LoVo (cell line): ENCODE data around the gene FBXL17.
"Not testable (repeated sequence)": the region's sequence is repeated elsewhere in the genome, so short reads cannot be mapped to it uniquely, and the experiment has no call there.

ENCODE experiments used
- DNase-seq: peaks from one replicate; pipeline ENCODE4 v3.0.0-alpha.2; 2016; ENCODE audit warnings: low spot score

The FBXL17 gene

DNA sequence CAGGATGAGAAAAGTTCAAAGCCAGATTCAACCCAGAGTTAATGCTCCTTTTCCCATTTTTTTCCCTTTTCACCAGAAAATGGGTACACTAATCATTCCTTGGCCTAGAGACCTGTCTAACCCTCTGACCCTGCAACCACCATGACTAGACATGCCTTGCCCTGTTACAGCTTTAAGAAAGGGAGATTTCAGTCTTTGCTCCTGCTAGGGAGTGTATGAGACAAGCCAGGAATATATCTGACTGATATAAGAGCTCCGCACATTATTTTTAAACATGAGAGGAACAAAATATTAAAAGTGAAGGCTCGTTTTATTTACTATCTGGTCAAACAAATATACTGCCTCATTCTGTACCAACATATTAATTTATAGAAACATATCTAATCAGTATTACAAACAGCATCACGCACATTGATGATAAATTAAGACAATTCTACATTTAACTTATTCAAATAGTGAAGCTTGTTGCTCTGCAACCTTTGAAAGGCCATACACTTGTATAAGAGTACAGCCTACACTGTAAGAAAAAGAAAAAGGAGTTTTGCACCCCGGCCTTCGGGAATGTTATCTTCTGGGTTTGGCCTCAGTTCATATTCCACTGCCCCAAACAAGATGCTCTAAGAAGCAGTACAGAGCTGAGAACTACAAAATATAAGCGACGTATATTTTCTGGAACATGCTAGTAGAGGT, 132.7 kb downstream of the FBXL17 start:
- DNase-seq, result no peak

DNA sequence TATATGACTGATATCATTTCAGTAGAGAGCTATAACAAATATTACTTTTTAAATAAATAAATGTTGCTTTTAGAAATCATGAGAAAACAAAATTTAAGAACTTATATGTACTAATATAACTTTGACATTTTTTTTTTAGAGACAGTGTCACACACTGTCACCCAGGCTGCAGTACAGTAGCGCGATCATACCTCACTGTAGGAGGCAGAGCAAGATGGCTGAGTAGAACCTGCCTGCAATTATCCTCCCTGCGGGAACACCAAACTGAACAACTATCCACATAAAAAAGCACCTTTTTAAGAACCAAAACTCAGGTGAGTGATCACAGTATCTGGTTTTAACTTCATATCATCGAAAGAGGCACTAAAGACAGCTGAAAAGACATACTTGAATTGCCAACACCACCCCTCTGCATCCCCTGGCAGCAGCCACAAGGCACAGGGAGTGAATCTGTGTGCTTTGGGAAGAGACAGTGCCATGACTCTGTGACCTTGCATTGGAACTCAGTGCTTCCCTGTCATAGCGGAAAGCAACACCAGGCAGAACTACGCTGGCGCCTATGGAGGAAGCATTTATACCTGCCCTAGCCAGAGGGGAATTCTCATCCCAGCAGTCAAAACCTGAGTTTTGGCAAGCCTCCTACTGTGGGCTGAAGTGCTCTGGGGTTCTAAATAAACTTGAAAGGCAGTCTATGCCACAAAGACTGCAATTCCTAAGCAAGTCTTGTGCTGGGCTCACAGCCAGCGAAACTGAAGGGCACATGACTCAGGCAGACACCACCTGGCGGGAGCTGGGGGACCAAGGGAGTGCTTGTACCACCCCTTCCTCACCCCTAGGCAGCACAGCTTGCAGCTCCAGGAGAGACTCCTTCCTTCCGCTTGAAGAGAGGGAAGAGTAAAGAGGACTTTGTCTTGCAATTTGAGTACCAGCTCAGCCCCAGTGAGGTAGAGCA, 142.7 kb downstream of the FBXL17 start:
- no peak for DNase-seq

DNA sequence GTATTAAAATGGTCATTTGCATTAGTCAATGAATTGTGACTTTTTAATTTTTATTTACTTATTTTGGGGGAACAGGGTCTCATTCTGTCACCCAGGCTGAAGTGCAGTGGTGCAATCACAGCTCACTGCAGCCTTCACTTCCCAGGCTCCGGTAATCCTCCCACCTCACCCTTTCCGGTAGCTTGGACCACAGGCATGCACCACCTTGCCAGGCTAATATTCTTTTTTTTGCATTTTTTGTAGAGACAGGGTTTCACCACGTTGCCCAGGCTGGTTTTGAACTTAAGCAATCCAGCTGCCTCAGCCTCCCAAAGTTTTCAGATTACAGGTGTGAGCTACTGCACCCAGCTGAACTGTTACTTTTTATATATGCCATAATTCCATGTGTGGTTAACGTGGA, 143.4 kb downstream of the FBXL17 start:
- no peak for DNase-seq

DNA sequence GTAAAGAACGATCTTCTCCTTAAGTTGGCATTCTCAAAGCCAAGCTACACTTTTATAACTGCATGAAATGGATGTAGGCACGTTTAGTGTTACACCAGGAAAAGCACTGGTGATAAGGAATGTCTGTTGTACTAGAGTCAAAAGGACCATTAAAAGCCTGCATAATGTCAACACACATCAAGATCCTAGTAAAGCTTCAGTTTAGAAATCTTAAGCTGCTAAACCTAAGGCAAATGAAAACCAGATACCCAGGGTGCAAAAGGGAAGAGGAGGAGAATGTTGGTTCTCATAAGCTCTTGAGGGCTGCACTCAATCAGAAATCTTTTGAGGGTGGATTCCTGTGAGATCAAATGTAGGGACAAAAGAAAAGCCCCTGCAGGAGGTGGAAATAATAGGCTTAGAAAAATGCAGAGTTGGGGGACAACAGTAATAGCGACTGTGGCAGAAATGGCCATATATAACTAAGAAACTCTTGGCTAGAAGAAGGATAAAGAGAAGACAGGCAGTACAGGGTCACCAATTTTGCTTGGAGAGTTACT, 148.2 kb downstream of the FBXL17 start:
- no peak for DNase-seq

DNA sequence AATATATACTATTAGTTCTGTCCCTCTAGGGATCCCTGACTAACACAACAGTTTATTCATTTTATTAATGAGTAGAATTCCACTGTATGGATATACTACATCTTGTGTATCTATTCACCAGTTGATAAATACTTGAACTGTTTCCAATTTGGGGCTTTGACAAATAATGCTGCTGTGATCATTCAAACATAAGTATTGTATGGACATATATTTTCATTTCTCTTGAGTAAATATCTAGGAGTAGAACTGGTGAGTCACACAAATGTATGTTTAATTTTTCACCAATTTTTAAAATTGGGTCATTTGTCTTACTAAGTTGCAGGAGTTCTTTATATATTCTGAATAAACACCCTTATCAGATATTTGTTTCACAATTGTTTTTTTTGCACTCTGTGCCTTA, 149.1 kb downstream of the FBXL17 start:
- DNase-seq, result no peak

DNA sequence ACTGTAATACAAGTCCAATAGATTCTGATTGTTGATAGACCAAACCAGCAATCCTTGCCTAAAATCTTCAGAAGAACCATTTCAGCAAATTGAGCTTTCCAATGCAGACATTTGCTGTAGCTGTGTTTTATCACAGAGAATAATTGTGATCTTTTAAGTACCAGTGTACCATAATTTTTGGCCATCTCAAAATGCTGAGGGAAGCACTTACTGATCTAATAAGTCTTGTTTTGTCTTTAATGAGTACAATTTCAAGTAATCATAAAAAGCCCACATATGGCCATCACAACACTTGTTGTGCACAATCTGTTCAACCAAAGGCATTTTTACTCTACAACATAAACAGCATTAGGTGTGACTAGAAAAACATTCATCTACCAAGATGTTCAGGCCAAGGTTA, 159.9 kb downstream of the FBXL17 start:
- no peak for DNase-seq

DNA sequence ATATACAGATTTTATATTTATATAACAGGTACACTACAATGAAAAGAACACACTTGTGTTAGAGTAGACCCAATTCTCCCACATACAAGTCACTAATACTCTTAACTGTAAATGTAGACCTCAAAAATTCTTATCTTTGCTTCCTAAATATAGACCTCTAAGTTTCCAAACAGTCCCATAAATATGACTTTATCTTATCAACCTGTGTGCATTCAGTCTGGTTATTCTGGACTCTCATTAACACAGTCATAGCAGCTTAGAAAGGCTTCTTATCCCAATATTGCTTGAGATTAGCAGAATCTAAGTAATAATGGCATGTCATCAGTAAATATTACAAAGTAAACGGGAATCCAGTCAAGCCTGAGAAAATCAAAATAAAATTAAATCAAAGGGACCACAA, 161.1 kb downstream of the FBXL17 start:
- DNase-seq, result no peak

DNA sequence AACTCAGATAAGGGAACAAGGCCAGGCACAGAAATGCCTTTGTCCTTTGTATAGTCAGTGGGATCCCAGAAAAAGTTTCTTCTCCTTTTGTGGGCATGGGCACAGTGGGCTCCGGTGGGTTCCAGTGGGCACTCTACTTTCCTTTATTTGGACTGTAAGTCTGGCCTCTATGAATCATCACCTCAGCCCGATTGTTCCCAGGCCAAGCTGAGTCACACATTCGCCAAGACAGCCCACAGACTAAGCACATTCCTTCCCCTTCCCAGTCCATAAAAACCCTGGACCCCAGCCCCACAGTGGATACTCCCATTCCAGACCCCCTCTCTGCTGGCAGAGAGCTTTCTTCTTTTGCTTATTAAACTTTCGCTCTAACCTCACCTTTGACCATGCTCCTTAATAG, 165.0 kb downstream of the FBXL17 start:
- no peak for DNase-seq

DNA sequence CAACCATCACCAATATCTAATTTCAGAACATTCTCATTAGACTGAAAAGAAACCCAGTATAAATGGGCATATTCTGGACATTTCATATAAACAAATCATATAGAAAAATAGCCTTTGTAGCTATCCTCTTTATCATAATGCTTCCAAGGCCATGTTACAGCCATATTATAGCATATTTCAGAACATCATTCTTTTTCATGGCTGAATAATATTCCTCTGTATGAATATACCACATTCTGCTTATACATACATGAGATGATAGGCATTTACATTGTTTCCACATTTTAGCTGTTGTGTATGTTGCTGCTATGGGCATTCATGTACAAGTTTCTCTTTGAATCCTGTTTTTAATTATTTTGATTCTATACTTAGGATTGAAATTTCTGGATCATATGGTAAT, 167.0 kb downstream of the FBXL17 start:
- DNase-seq, result no peak

DNA sequence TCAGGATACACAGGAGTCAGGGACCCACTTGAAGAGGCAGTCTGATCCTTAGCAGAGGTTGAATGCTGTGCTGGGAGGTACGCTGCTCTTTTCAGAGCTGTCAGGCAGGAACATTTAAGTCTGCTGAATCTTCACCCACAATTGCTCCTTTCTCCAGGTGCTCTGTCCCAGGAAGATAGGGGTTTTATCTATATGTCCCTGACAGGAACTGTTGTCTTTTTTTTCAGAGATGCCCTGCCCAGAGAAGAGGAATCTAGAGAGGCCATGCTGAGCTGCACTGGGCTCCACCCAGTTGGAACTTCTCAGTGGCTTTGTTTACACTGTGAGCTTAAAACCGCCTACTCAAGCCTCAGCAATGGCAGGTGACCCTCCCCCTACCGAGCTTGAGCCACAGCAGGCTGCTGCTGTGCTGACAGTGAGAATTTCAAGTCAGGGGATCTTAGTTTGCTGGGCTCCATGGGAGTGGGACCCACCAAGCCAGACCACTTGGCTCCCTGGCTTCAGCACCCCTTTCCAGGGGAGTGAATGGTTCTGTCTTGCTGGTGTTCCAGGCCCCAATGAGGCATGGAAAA, 169.0 kb downstream of the FBXL17 start:
- no peak for DNase-seq

DNA sequence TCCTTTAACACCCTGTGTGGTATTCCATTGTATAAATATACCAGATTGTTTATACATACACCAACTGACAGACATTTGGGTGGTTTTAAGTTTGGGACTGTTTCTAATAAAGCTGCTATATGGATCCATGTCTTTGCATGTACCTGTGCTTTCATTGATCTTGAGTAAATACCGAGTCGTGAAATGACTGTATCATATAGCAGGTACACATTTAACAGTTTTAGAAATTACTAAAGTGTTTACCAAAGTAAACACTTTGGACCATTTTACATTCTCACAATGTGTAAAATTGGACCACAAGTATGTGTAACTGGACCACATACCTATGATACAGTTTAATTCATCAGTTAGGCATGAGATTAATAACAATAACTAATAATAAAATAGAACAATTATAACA, 175.2 kb downstream of the FBXL17 start:
- DNase-seq, result no peak

DNA sequence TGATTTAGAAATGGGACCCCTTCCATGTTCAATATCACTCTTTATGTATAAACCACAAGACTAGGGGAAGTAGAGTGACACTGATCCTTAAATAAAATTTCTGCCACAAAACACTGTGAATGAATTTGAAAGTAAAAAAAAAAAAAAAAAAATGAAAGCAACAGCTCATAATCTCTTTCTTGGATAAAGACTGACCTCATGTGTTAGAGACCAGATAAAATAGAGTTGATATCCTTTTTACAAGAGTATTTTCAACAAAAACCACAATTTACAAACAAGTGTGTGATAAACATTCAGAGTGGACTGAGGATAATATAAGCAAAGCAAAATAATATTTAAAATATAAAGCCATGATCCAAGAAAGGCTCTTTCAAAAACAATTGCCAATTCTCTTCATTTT, 180.2 kb downstream of the FBXL17 start:
- DNase-seq, result no peak

DNA sequence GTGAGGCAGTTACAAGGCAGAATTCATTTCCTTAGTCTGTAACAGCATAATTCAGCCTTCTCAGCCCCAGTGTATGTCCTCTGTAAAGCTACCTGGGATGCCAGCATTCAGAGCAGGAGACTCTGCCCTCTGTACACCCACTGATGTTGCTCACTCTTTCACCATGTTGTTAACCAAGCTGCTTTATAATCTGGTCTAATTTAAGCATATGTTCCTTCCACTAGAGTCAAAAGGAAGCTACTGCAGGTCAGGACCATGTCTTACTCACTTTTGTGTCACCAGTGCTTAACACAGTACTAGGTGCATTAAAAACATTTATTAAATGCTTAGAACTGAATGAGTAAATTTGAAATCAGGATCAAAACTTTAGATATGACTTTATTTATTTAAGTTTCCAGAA, 185.6 kb downstream of the FBXL17 start:
- no peak for DNase-seq

DNA sequence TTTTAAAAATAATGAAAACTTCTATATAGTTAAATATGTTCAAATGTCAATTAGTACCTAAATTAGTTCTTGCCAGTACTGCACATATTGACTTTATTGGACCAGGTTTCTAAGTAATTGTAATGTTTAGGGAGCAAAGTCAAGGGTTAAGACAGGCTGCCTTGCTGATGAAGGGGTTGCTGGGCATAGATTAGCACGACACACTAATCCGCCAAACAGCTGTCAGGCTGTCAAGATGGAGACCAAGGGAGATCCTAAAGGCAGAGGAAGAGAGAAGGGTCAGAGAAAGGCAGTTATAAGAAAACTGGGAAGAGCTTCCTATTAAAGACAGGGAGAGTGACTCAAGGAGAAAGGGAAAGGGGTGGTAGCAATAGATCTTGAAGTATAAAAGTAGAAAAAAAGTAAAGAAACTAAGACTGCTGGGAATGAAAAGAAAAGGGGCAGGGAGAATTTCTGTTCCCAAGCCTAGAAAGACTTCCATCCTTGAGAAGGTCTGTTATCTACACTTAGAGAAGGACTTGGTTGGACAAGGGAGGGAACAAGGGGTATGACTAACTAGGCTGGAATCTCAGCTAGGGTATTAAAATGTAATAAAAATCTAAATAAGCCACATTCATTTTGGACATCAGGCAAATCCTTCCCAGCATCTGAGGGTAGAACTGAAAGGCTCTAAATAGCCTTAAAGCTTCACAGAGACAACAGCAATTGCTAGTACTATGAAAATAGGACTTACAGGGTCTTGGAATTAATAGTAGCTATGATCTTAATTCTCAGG, 188.7 kb downstream of the FBXL17 start:
- DNase-seq, result peak; percentile 56

DNA sequence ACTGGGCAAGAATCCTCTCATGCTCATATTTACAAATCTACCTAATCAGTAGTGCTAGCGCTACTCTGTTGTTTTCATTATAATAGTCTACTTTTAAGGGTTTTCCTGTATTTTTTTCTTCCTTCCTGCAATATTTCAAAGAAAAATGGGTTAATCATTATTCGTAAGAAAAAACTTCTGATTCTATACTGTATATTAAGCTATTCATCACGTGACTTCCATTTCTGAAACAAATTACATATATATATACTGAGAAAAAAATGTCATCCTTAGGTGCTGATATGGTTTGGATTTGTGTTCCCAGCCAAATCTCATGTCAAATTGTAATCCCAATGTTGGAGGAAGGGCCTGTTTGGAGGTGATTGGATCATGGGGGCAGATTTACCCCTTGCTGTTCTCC, 197.0 kb downstream of the FBXL17 start:
- DNase-seq, result no peak

DNA sequence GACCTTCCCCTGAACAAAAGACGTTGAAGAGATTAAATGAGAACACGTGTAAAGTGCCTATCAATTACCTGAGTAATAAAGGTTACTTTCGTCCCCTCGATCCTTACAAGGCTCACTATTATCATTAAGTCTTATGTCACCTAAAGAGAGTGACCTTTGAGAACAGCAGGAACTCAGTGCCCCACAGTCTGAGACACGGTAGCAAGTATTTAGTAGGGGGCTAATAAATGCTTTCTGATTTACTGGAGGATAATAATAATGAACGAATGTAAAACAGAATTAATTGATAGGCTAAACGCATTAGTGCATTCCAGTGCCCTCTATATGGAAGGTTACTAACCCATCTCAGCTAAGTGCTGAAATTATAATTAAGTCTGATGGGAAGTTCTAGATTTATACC, 199.9 kb downstream of the FBXL17 start:
- no peak for DNase-seq

DNA sequence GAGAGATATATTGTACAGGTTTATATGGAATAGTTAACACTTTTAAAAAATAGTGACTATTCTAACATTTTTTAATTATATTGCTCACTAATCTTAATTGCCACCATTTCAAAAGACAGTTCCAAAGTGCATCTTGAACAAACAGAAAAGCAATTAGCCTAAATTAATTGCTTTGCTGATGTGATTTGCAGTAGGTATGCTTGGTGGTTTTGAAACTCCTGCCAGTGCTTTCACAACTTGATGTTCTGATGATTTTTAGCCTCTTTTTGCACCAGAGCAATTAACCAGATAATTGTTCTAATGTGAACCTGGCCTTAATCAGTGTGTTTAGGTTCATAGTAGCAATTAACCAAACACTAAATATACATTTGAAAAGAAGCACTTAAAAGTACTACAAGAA, 207.6 kb downstream of the FBXL17 start:
- DNase-seq, result no peak

DNA sequence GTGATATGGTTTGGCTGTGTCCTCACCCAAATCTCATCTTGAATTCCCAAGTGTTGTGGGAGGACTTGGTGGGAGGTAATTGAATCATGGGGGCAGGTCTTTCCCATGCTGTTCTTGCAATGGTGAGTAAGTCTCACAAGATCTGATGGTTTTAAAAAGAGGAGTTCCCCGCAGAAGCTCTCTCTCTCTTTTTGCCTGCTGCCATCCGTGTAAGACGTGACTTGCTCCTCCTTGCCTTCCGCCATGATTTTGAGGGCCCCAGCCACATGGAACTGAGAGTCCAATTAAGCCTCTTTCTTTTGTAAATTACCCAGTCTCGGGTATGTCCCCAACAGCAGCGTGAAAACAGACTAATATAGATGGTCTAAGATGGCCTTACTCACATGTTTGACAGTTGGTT, 210.1 kb downstream of the FBXL17 start:
- no peak for DNase-seq

DNA sequence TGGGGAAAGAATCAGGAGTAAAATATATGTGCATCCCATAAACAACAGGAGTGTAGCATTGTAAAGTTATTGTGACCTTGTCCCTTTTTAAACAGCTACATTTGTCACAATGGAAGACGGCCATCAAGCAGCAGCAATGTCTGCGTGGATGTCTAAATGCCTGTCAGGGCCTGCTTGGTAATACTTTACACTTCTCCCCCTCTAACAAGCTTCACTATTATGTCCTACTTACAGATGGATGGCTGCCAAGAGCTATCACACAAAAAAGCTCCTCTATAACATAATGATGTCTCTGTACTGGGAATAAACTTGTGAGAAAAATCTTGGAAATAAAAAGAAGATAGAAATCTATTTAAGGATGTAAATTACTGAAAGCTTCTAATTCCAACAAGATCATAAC, 213.0 kb downstream of the FBXL17 start:
- DNase-seq, result no peak

DNA sequence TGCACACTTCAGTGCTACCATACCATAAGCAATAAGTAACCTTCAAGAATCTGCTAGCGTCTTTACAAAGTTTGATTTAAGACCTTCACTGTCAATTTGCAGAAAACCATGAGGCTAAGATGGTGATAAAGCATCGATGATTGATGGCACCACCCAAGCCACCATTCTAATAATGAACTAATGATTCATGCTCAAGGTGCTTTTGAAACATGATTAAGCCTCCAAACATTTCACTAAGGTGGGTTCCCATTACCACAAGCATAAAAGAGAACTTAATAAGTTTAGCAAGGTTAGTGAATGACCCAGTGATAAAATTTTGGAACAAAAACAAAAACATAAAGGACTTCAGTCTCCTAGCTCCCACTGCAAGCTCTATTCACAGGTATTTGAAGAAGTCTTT, 214.7 kb downstream of the FBXL17 start:
- DNase-seq, result no peak

DNA sequence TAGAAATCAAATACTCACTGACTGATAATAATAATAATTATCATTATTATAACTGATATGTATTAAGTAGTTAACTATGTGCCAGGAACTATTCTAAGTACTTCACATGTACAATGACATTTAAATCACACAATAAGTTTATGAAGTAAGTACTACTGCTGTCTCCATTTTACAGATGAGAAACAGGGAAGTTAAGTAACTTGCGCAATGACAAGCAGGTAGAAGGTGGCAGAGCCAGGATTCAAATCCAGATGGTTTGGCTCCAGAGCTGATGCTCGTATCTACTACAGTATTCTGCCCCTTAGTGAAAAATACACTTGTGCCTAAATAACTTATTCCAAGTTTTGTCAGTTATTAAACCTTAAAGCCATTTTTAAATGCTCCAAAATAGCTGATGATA, 217.3 kb downstream of the FBXL17 start:
- DNase-seq, result no peak

DNA sequence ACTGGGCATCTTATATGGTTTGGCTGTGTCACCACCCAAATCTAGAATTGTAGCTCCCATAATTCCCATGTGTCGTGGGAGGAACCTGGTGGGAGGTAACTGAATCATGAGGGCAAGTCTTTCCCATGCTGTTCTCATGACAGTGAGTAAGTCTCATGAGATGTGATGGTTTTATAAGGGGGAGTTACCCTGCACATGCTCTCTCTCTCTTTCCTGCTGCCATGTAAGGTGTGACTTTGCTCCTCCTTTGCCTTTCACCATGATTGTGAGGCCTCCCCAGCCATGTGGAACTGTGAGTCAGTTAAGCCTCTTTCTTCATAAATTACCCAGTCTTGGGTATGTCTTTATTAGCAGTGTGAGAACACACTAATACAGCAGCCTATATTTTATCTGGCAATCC, 229.0 kb downstream of the FBXL17 start:
- not testable (repeated sequence) for DNase-seq
